ENCODE data around the gene PMAIP1. TPM values are rescaled to one million over a fixed set of nuclear protein-coding genes. Genes with fewer than 3 reads are reported as not detected.
A peak's percentile ranks its signal among the peaks of the same experiment; 100 is the strongest.

PMAIP1 gene
- polyA plus RNA-seq, 1 of the 3 experiments (the other 2 are of a cell fraction): 76.9 TPM

GRCh38 chr18:59911600-59911999 lies 11.8 kb downstream of the PMAIP1 start:
- H3K4me1 ChIP-seq (ENCODE audit: control insufficient read depth in 1 of 2, insufficient read depth in 2 of 2, low read depth in 1 of 2, low read length in 1 of 2): peaks cover 0 to 11% of the 10 kb centered on the region in 2 experiments
- H4K20me1 ChIP-seq (ENCODE audit: insufficient read depth): no peaks in the 10 kb centered on the region
- TF ChIP-seq FOXJ3 (CRISPR knock-in tag; IDR thresholded peaks at IDR 0.05): no peak
- H3K27me3 ChIP-seq (ENCODE audit: insufficient read depth): no peaks in the 10 kb centered on the region
- no peaks in the 10 kb centered on the region for H3K79me2 ChIP-seq (ENCODE audit: insufficient read depth)
- DNase-seq: no peak
- POLR2A ChIA-PET: no interaction called here
- H3K4me2 ChIP-seq: no peak overlapping the region
- no peaks in the 10 kb centered on the region for H3K9me3 ChIP-seq
- CTCF ChIA-PET: interaction anchor here (0.7 kb wide), 1 partner anchor 10 kb away, joined by 3 read pairs; no protein-coding TSS in a partner anchor
- H3K9me2 ChIP-seq: no peaks in the 10 kb centered on the region
- peak overlapping the region; percentile 30 to 92; a peak in 3 of 4 replicates for H3K27ac ChIP-seq (ENCODE audit: low read depth in 2 of 2, low read length in 1 of 2)
- H3F3A ChIP-seq (replicated peaks; ENCODE audit: insufficient read depth): peaks cover 29% of the 10 kb centered on the region
- H2AFZ ChIP-seq (ENCODE audit: low read depth): no peak overlapping the region
- no peak overlapping the region for H3K4me3 ChIP-seq (ENCODE audit: low read depth in 2 of 2, low read length in 1 of 2)
- no peak overlapping the region for H3K9ac ChIP-seq
- H3K36me3 ChIP-seq (replicated peaks in 1 of 2; ENCODE audit: control insufficient read depth in 1 of 2, insufficient read depth in 2 of 2, low read length in 1 of 2): no peaks in the 10 kb centered on the region

- DNase-seq: no peak
- H4K20me1 ChIP-seq (ENCODE audit: insufficient read depth): no peaks in the 10 kb centered on the region
- CTCF ChIA-PET: no interaction called here
- no peak for TF ChIP-seq ZBTB33 (IDR thresholded peaks at IDR 0.05; ENCODE audit: borderline replicate concordance, low read depth)
- TF ChIP-seq POLR2AphosphoS5 (IDR thresholded peaks at IDR 0.05; ENCODE audit: low read depth, low read length): no peak
- no peak for TF ChIP-seq GABPA (IDR thresholded peaks at IDR 0.05; ENCODE audit: low read depth)
- TF ChIP-seq EP300 (IDR thresholded peaks at IDR 0.05; ENCODE audit: borderline replicate concordance in 1 of 2, low read depth in 1 of 2, low read length in 1 of 2): peak in 1 of 2 experiments; percentile 31; a peak in 1 of 4 replicates
- peak; percentile 59 for TF ChIP-seq TCF12 (IDR thresholded peaks at IDR 0.05)
- TF ChIP-seq FOSL2 (IDR thresholded peaks at IDR 0.05; ENCODE audit: borderline replicate concordance, low read depth): 0 out of 2 replicates have a peak, but pooled peaks have one; percentile 14
- no peak for TF ChIP-seq GATA2 (CRISPR knock-in tag; IDR thresholded peaks at IDR 0.05)
- TF ChIP-seq CTCF (IDR thresholded peaks at IDR 0.05): no peak
- TF ChIP-seq EZH2phosphoT487 (IDR thresholded peaks at IDR 0.05; ENCODE audit: borderline replicate concordance, low read depth): no peak
- TF ChIP-seq PBX3 (IDR thresholded peaks at IDR 0.05): peak; percentile 77
- H3K9me2 ChIP-seq: no peaks in the 10 kb centered on the region
- H3F3A ChIP-seq (replicated peaks; ENCODE audit: insufficient read depth): peaks cover 29% of the 10 kb centered on the region
- no peaks in the 10 kb centered on the region for H3K36me3 ChIP-seq (replicated peaks in 1 of 2; ENCODE audit: control insufficient read depth in 1 of 2, insufficient read depth in 2 of 2, low read length in 1 of 2)
- no peak overlapping the region for H3K4me3 ChIP-seq (ENCODE audit: low read depth in 2 of 2, low read length in 1 of 2)
- POLR2A ChIA-PET: no interaction called here
- no peak overlapping the region for H3K9ac ChIP-seq
- no peaks in the 10 kb centered on the region for H3K79me2 ChIP-seq (ENCODE audit: insufficient read depth)
- H2AFZ ChIP-seq (ENCODE audit: low read depth): no peak overlapping the region
- H3K27ac ChIP-seq (ENCODE audit: low read depth in 2 of 2, low read length in 1 of 2): peak overlapping the region in 1 of 2 experiments; percentile 92; a peak in 3 of 4 replicates
- no peaks in the 10 kb centered on the region for H3K27me3 ChIP-seq (ENCODE audit: insufficient read depth)
- H3K9me3 ChIP-seq: no peaks in the 10 kb centered on the region
- whole genome bisulfite sequencing (ENCODE audit: low lambda C conversion rate): 67% methylated on average over 2 of the region's 2 CpGs
- no peak overlapping the region for H3K4me2 ChIP-seq
- H3K4me1 ChIP-seq (ENCODE audit: control insufficient read depth in 1 of 2, insufficient read depth in 2 of 2, low read depth in 1 of 2, low read length in 1 of 2): peaks cover 0 to 9% of the 10 kb centered on the region in 2 experiments
Observed at GRCh38 chr18:59912007-59912550, 12.3 kb downstream of the PMAIP1 start.
